GM19438 (cell line): ENCODE results near the gene PEA15.

Experiments
- ATAC-seq: cut with Tn5 transposase; IDR thresholded peaks from one replicate; pipeline ENCODE4 v1.9.1; 2021; ENCODE audit warnings: low read depth; ENCODE audit not compliant: unreplicated experiment

Gene PEA15

GRCh38 chr1:160236806-160237205 lies 31.6 kb downstream of the PEA15 start:
- ATAC-seq = no peak

DNA sequence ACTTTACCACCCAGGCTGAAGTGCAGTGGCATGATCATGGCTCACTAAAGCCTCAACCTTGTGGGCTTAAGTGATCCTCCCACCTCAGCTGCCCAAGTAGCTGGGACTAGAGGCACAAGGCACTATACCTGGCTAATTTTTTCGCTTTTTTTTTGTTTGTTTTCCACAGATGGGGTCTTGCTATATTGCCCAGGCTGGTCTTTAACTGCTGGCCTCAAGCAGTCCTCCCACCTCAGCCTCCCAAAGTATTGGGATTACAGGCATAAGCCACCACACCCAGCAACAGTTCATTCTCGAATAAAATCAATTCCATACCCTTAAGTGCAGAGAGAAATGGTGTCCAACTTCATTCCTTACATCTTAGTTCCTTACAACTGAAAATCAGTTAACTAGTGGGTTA lies 32.4 kb downstream of the PEA15 start:
- no peak for ATAC-seq

- no peak for ATAC-seq
Observed at GRCh38 chr1:160238408-160238807, 33.2 kb downstream of the PEA15 start.

DNA sequence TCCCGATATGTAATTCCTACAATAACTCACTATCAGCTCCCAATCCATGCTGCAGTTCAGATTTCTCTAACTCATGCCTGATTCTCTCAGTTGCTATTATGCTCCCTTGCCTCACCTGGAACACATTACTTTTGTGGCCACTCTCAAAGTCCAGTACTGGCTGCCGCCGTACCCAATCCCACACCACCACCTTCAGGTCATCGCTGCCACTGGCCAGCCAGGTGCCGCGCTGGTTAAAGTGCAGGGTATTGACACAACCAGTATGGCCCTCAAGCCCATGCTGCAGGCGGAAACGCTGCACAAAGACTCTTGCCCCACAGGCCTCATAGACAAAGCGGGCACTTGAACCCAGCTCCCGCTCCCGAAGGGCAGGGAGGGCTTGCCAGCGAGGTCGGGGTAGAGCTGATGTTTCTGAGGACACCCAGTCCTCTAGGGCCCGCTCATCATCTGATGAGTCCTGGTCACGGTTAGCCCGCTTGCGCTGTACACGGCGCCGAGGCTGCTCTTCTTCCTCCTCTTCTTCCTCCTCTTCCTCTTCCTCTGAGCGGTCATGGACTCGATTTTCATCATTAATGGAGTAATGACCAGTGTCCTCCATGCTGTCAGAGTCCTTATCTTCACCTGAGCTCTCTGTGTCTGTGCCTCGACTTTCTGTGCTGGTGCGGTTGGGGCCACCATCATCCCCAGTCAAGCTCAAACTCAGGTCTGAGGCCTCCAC lies 34.6 kb downstream of the PEA15 start:
- no peak for ATAC-seq

DNA sequence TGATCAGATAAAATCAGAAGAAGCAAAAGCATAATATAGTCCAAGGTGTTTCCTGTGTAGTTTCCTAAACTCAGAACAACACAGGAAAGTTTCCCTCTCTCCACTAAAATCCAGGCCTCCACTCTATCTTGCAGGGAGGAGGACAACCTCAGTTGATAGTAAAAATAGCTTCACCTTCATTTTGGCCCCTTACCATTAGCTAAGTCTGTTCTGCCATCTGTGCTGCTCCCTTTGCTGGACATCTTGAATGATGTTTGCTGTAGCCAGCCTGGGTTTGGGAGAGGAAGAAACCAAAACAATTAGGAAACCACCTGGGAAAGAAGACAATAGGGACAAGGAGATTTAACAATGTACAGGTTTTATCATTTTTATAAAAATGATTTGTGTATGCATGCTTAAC lies 38.6 kb downstream of the PEA15 start:
- no peak for ATAC-seq

- no peak for ATAC-seq
Observed at GRCh38 chr1:160244209-160244608, 39.0 kb downstream of the PEA15 start.

- ATAC-seq = no peak
Observed at GRCh38 chr1:160245434-160245833, 40.2 kb downstream of the PEA15 start.

DNA sequence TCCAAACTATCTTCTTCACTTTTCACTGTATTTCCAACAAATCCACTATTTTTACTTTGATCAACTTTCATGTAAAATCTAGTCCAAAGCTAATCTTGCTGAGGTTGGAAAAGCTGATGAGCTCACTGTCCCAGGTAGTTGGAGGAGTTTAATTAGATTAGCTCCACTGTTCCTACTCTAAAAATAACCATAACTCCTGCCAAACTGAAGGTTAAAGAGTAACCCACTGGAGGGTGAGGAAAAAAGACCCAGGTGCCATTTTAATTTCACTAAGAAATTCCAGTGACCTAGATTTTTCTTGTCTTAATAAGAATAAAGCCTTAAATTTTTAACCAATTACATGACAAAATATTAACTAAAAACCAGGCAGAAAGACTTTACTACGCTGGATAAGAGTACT lies 41.9 kb downstream of the PEA15 start:
- ATAC-seq = no peak

- no peak for ATAC-seq
Observed at GRCh38 chr1:160251011-160251410, 45.8 kb downstream of the PEA15 start.

GRCh38 chr1:160251687-160252526 lies 46.7 kb downstream of the PEA15 start:
- ATAC-seq = no peak

GRCh38 chr1:160255781-160256300 lies 50.7 kb downstream of the PEA15 start:
- ATAC-seq = no peak

- ATAC-seq = no peak
Observed at GRCh38 chr1:160256396-160257046, 51.3 kb downstream of the PEA15 start.

- no peak for ATAC-seq
Observed at GRCh38 chr1:160257411-160258015, 52.3 kb downstream of the PEA15 start.

DNA sequence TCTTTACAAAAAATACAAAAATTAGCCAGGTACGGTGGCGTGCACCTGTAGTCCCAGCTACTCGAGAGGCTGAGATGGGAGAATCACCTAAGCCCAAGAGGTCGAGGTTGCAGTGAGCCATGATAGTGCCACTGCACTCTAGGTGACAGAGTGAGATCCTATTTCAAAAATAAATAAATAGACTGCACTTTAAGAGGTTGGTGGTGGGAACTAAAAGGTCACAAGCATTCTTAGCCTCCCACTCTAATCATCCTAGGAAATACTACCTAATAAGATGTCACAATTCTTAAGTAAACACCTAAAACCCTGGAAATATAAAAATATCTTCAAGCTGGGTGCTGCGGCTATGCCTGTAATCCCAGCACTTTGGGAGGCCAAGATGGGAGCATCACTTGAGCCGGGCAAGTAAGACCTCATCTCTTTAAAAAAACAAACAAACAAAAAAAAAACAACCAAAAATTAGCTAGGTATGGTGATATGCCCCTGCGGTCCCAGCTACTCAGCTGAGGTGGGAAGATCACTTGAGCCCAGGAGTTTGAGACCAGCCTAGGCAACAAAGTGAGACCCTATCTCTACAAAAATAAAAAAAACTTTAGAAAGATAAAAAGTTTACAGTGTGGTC lies 53.1 kb downstream of the PEA15 start:
- no peak for ATAC-seq

GRCh38 chr1:160260406-160261382 lies 55.5 kb downstream of the PEA15 start:
- no peak for ATAC-seq

DNA sequence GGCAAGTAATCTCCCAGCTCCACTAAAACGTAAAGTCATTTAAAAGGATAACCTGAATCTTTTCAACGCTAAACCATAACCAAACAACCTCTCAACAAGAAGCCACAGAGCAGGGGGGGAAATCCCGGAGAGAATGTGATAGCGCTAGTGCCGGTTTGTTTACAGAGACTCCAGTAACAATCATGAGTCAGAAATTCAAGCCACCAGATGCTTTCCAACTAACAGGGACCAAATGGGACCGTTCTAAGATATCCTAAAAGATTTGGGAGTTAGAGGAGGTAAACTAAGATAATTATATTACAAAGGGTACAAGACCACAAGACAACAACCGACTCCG lies 56.3 kb downstream of the PEA15 start:
- ATAC-seq = no peak

- peak; percentile 85 for ATAC-seq
Observed at GRCh38 chr1:160261893-160262794, 57.0 kb downstream of the PEA15 start, which contains the start of gene DCAF8. Gene DCAF8, minus strand, starts transcription at chr1:160262549. Its CDS starts 18,541 bp downstream, at chr1:160244008.

DNA sequence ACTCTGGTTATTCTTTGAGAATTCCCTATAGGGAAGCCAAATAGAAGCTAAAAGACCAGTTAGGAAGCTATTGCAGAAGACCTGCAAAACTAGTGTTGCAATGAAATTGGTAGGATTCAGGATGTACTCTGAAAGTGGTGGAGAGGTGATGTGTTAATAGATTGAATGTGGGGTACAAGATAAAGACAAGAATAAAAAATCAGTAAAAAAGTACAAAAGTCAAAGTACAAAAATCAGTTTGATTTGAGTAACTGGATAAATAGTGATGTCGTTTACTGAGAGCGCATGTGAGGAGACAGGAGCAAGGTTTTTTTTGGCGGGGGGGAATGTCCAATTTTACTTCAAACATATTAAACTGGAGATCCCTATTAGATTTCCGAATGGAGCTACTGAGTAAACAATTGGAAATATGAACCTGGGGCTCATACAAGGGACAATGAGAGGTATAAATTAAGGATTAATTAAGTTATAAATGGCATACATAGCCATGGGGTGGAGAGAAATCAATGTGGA lies 59.7 kb downstream of the PEA15 start:
- no peak for ATAC-seq
